CD4-positive, alpha-beta T cell treated with Interferon alpha-2 for 1 hour (primary cell): ENCODE results near the gene ZNF775.

Source experiments
- DNase-seq, 2 donors: peaks; one replicate each; pipeline ENCODE4 v3.0.0-alpha.2; 2020 to 2022

Gene ZNF775

GRCh38 chr7:150378853-150379440 lies at the start of gene ZNF775:
TSS of gene ZNF775 (plus strand) at chr7:150379330. CDS start at chr7:150388471, 9,141 bp downstream.
- DNase-seq, result peak; percentile 91 to 94

GRCh38 chr7:150329331-150330120 lies 49.6 kb upstream of the ZNF775 start:
- DNase-seq, result no peak

GRCh38 chr7:150330211-150330885 lies 48.8 kb upstream of the ZNF775 start:
- no peak for DNase-seq

GRCh38 chr7:150332852-150333635 lies 46.1 kb upstream of the ZNF775 start:
- no peak for DNase-seq

GRCh38 chr7:150333659-150334058 lies 45.5 kb upstream of the ZNF775 start:
- DNase-seq, result no peak

- DNase-seq, result no peak
Observed at GRCh38 chr7:150334108-150334507, 45.0 kb upstream of the ZNF775 start.

- DNase-seq, result no peak
Observed at GRCh38 chr7:150335108-150335773, 43.9 kb upstream of the ZNF775 start.

GRCh38 chr7:150335774-150336112 lies 43.4 kb upstream of the ZNF775 start:
- DNase-seq, result no peak

GRCh38 chr7:150336746-150337145 lies 42.4 kb upstream of the ZNF775 start:
- no peak for DNase-seq

GRCh38 chr7:150337179-150337578 lies 42.0 kb upstream of the ZNF775 start:
- DNase-seq, result no peak

- no peak for DNase-seq
Observed at GRCh38 chr7:150337659-150338081, 41.5 kb upstream of the ZNF775 start.

- DNase-seq, result no peak
Observed at GRCh38 chr7:150338166-150338829, 40.8 kb upstream of the ZNF775 start.

- DNase-seq, result no peak
Observed at GRCh38 chr7:150339409-150339809, 39.7 kb upstream of the ZNF775 start.

- DNase-seq, result no peak
Observed at GRCh38 chr7:150340024-150340749, 38.9 kb upstream of the ZNF775 start.

GRCh38 chr7:150340875-150341262 lies 38.3 kb upstream of the ZNF775 start:
- DNase-seq, result no peak

- no peak for DNase-seq
Observed at GRCh38 chr7:150341263-150342120, 37.6 kb upstream of the ZNF775 start, which contains the start of gene RARRES2. TSS of gene RARRES2 (minus strand) at chr7:150341629. CDS start at chr7:150340609, 1,020 bp downstream.

GRCh38 chr7:150342121-150342408 lies 37.1 kb upstream of the ZNF775 start:
- no peak for DNase-seq

- DNase-seq, result no peak
Observed at GRCh38 chr7:150343225-150343624, 35.9 kb upstream of the ZNF775 start.

GRCh38 chr7:150344299-150344698 lies 34.8 kb upstream of the ZNF775 start:
- DNase-seq, result no peak

- DNase-seq, result no peak
Observed at GRCh38 chr7:150345012-150345411, 34.1 kb upstream of the ZNF775 start.
